ENCODE results near the gene HAUS3.
A peak's percentile ranks its signal among the peaks of the same experiment; 100 is the strongest.

The HAUS3 gene

DNA sequence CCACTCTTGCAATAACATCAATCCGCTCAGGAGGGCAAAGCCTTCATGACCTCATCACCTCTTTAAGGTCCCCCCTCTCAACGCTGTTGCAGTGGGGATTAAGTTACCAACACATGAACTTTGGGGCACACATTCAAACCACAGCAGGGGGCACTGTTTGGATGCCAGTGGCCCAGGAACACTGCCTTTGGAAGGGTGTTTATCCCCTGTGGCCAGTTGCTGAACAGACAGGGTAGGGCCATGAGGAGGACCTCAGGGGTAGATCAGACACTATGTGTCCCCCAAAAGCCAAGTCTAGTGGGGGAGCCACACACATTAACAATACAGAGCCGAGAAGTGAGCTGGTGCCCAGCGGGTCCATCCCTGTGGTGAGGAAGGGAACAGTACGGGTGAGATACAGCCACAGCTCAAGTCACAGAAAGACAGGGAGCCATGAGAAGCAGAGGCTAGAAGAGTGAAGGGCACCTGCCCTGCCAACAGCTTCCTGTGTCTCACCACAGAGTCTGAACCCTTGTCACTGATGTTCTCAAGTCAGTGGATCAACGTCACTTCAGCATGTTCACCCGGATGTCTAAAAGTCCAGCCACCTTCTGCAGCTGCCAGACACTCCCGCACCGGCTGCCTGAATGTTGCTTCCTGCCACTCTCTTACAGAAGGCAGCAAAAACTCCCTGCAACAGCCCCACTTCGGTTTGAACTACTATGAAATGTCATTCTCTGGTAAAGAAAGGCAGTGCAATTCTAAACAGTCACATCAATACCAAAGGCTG is 39.8 kb upstream of the HAUS3 start:
- H3F3A ChIP-seq (ENCODE audit: insufficient read depth), result no peaks in the 10 kb centered on the region
- H4K20me1 ChIP-seq (ENCODE audit: low read depth, low read length), result no peaks in the 10 kb centered on the region
- H3K9ac ChIP-seq (ENCODE audit: low read length), result peak overlapping the region; percentile 16; the same call in 1 of the 2 replicates
- TF ChIP-seq, protein P1, sequence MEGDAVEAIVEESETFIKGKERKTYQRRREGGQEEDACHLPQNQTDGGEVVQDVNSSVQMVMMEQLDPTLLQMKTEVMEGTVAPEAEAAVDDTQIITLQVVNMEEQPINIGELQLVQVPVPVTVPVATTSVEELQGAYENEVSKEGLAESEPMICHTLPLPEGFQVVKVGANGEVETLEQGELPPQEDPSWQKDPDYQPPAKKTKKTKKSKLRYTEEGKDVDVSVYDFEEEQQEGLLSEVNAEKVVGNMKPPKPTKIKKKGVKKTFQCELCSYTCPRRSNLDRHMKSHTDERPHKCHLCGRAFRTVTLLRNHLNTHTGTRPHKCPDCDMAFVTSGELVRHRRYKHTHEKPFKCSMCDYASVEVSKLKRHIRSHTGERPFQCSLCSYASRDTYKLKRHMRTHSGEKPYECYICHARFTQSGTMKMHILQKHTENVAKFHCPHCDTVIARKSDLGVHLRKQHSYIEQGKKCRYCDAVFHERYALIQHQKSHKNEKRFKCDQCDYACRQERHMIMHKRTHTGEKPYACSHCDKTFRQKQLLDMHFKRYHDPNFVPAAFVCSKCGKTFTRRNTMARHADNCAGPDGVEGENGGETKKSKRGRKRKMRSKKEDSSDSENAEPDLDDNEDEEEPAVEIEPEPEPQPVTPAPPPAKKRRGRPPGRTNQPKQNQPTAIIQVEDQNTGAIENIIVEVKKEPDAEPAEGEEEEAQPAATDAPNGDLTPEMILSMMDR (IDR thresholded peaks at IDR 0.05; ENCODE audit: insufficient read depth, low read length, poor library complexity, severe bottlenecking), result no peak
- no peak for TF ChIP-seq EZH2phosphoT487 (conservative IDR thresholded peaks at IDR 0.05; ENCODE audit: low read length)
- no peaks in the 10 kb centered on the region for H3K36me3 ChIP-seq (ENCODE audit: low read length)
- no peaks in the 10 kb centered on the region for H3K9me3 ChIP-seq (ENCODE audit: insufficient read depth, low read length)
- no peaks in the 10 kb centered on the region for H3K9me2 ChIP-seq (replicated peaks; ENCODE audit: insufficient read depth, low read length)
- peak overlapping the region; percentile 9 for H3K4me2 ChIP-seq (ENCODE audit: low read depth, low read length, poor library complexity, severe bottlenecking)
- H2AFZ ChIP-seq (ENCODE audit: low read depth, low read length, severe bottlenecking), result peak overlapping the region; percentile 39
- H3K27ac ChIP-seq (ENCODE audit: low read depth, low read length), result no peak overlapping the region; the same call in 1 of the 2 replicates
- no peaks in the 10 kb centered on the region for H3K27me3 ChIP-seq (ENCODE audit: low read length)
- no peak overlapping the region for H3K4me3 ChIP-seq (ENCODE audit: insufficient read depth, low read length, poor library complexity, severe bottlenecking)
- no peaks in the 10 kb centered on the region for H3K79me2 ChIP-seq (ENCODE audit: insufficient read depth, low read length)

DNA sequence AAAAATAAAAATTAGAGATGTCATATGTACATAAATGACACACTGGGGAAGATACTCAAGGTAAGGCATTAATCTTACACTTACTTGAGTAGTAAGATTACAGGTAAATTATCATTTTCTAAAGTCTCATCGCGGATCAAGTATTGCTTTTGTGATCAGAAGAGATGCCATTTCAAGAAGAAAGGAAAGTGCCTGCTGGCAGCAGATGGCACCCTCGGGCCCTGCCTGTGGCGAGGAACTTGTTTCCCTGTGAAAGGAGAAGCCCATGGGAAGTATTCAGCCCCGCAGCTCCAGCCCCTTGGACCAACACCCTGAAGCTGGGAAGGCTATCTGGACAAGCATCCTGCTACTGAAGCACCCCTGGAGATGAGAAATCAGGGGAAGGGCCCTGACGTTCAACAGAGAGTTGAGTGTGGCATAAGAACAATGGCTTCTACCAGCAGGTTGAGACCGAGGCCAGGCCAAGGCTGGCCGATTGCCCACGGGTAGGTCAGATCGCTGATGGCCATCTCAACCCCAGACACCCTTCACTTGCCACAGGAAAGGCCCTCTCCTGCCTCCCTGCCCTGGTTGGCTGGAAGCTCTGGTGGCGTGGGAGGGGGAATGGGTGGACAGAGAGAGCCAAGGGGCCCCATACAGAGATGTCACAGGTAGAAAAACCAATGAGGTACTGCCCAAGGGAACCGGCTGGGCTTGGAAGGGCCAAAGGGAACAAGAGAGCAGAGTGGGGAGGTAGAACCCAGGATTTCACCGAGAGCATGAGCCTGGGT is 38.8 kb upstream of the HAUS3 start:
- Histone ChIP-seq H2AFZ (ENCODE audit: low read depth, low read length, severe bottlenecking) (no peak overlapping the region), H4K20me1 (ENCODE audit: low read depth, low read length) (no peaks in the 10 kb centered on the region), H3K27ac (ENCODE audit: low read depth, low read length) (no peak overlapping the region), H3K9ac (ENCODE audit: low read length) (no peak overlapping the region), H3K9me3 (ENCODE audit: insufficient read depth, low read length) (no peaks in the 10 kb centered on the region), H3K9me2 (replicated peaks; ENCODE audit: insufficient read depth, low read length) (no peaks in the 10 kb centered on the region), H3K4me2 (ENCODE audit: low read depth, low read length, poor library complexity, severe bottlenecking) (no peak overlapping the region), H3F3A (ENCODE audit: insufficient read depth) (no peaks in the 10 kb centered on the region), H3K27me3 (ENCODE audit: low read length) (no peaks in the 10 kb centered on the region), H3K36me3 (ENCODE audit: low read length) (no peaks in the 10 kb centered on the region), H3K4me3 (ENCODE audit: insufficient read depth, low read length, poor library complexity, severe bottlenecking) (no peak overlapping the region), H3K79me2 (ENCODE audit: insufficient read depth, low read length) (no peaks in the 10 kb centered on the region)
- TF ChIP-seq, protein P1 (IDR thresholded peaks at IDR 0.05; ENCODE audit: insufficient read depth, low read length, poor library complexity, severe bottlenecking), result no peak
- TF ChIP-seq EZH2phosphoT487 (conservative IDR thresholded peaks at IDR 0.05; ENCODE audit: low read length), result no peak

DNA sequence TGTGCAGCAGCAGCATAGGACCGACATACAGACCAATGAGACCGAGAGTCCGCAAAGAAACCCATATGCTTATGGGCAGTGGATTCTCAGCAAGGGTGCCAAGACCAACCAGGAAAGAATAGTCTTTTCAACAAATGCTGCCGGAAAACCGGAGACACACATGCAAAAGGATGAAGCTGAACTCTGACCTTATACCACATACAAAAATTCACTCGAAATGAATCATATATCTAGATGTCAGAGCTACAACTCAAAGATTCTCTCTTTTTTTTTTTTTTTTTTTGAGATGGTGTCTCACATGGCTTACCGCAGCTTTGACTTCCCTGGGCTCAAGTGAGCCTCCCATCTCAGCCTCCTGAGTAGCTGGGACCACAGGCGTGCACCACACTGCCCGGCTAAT is 36.0 kb upstream of the HAUS3 start:
- H4K20me1 ChIP-seq (ENCODE audit: low read depth, low read length), result no peaks in the 10 kb centered on the region
- H3K4me2 ChIP-seq (ENCODE audit: low read depth, low read length, poor library complexity, severe bottlenecking), result no peak overlapping the region
- H2AFZ ChIP-seq (ENCODE audit: low read depth, low read length, severe bottlenecking), result no peak overlapping the region
- no peaks in the 10 kb centered on the region for H3K36me3 ChIP-seq (ENCODE audit: low read length)
- H3K79me2 ChIP-seq (ENCODE audit: insufficient read depth, low read length), result no peaks in the 10 kb centered on the region
- H3K9ac ChIP-seq (ENCODE audit: low read length), result no peak overlapping the region
- H3F3A ChIP-seq (ENCODE audit: insufficient read depth), result no peaks in the 10 kb centered on the region
- H3K4me3 ChIP-seq (ENCODE audit: insufficient read depth, low read length, poor library complexity, severe bottlenecking), result no peak overlapping the region
- no peaks in the 10 kb centered on the region for H3K27me3 ChIP-seq (ENCODE audit: low read length)
- TF ChIP-seq, protein P1 (IDR thresholded peaks at IDR 0.05; ENCODE audit: insufficient read depth, low read length, poor library complexity, severe bottlenecking), result no peak
- no peak for TF ChIP-seq EZH2phosphoT487 (conservative IDR thresholded peaks at IDR 0.05; ENCODE audit: low read length)
- H3K9me3 ChIP-seq (ENCODE audit: insufficient read depth, low read length), result no peaks in the 10 kb centered on the region
- H3K9me2 ChIP-seq (replicated peaks; ENCODE audit: insufficient read depth, low read length), result no peaks in the 10 kb centered on the region
- H3K27ac ChIP-seq (ENCODE audit: low read depth, low read length), result no peak overlapping the region
